Stimulated activated naive CD8-positive, alpha-beta T cell treated with anti-CD3 and anti-CD28 coated beads, Interleukin-15, amount 100 ng/mL, for 72 hours (primary cell): Measurements from ENCODE around the gene MORC1.
"Not testable (repeated sequence)": the region's sequence is repeated elsewhere in the genome, so short reads cannot be mapped to it uniquely, and the experiment has no call there.

Experiments used
- ATAC-seq: fragments of 150-1000 bp; cut with Tn5 transposase; 2 replicates; pipeline ENCODE4 v1.10.0; 2021; ENCODE audit warnings: mild to moderate bottlenecking, moderate library complexity
- DNase-seq, 2 donors: peaks; one replicate each; pipeline ENCODE4 v3.0.0; 2021 to 2022
- H3K27ac Mint-ChIP-seq, 2 donors: one replicate each; pipeline ENCODE4 v1.8.0; 2022; ENCODE audit warnings: mild to moderate bottlenecking in 2 of 2, mixed read lengths in 2 of 2, moderate library complexity in 2 of 2
- H3K27me3 Mint-ChIP-seq: one replicate; pipeline ENCODE4 v1.8.0; 2022; ENCODE audit warnings: mixed read lengths
- H3K4me1 Mint-ChIP-seq: one replicate; pipeline ENCODE4 v1.8.0; 2022; ENCODE audit warnings: mild to moderate bottlenecking, mixed read lengths
- H3K4me3 Mint-ChIP-seq, 2 donors: one replicate each; pipeline ENCODE4 v1.8.0; 2022; ENCODE audit warnings: mild to moderate bottlenecking in 2 of 2, mixed read lengths in 2 of 2, moderate library complexity in 1 of 2
- H3K9me3 Mint-ChIP-seq, 2 donors: one replicate each; pipeline ENCODE4 v1.8.0; 2022; ENCODE audit warnings: mixed read lengths in 2 of 2

Gene MORC1

GRCh38 chr3:109122690-109123089 is 4.8 kb upstream of the MORC1 start:
- ATAC-seq: no peak
- Mint-ChIP-seq H3K4me3 (no peak overlapping the region), H3K27ac (no peak overlapping the region), H3K4me1 (no peaks in the 10 kb centered on the region), H3K27me3 (no peaks in the 10 kb centered on the region), H3K9me3 (peaks cover 0 to 7% of the 10 kb centered on the region in 2 donors)
- DNase-seq: no peak

GRCh38 chr3:109118584-109118983 is 650 bp upstream of the MORC1 start:
- Mint-ChIP-seq H3K4me1 (no peaks in the 10 kb centered on the region), H3K27ac (no peak overlapping the region), H3K27me3 (peaks cover 13% of the 10 kb centered on the region), H3K4me3 (no peak overlapping the region), H3K9me3 (peaks cover 0 to 7% of the 10 kb centered on the region in 2 donors)
- ATAC-seq (no peak), DNase-seq (no peak)

- no peak overlapping the region for H3K27ac Mint-ChIP-seq
- ATAC-seq (no peak), DNase-seq (no peak)
- no peaks in the 10 kb centered on the region for H3K9me3 Mint-ChIP-seq
- H3K4me1 Mint-ChIP-seq: no peaks in the 10 kb centered on the region
- no peak overlapping the region for H3K4me3 Mint-ChIP-seq
- H3K27me3 Mint-ChIP-seq: peaks cover 13% of the 10 kb centered on the region
Observed at GRCh38 chr3:109116031-109116430, 1.9 kb downstream of the MORC1 start.

- Mint-ChIP-seq H3K4me1 (no peaks in the 10 kb centered on the region), H3K4me3 (no peak overlapping the region), H3K27me3 (peaks cover 13% of the 10 kb centered on the region), H3K27ac (no peak overlapping the region), H3K9me3 (no peaks in the 10 kb centered on the region)
- ATAC-seq (no peak), DNase-seq (no peak)
Observed at GRCh38 chr3:109115451-109115850, 2.5 kb downstream of the MORC1 start.

GRCh38 chr3:109114746-109115145 is 3.2 kb downstream of the MORC1 start:
- H3K27me3 Mint-ChIP-seq: peaks cover 13% of the 10 kb centered on the region
- no peak overlapping the region for H3K4me3 Mint-ChIP-seq
- no peak for ATAC-seq
- H3K27ac Mint-ChIP-seq: no peak overlapping the region
- no peak for DNase-seq
- H3K4me1 Mint-ChIP-seq: no peaks in the 10 kb centered on the region
- H3K9me3 Mint-ChIP-seq: no peaks in the 10 kb centered on the region

GRCh38 chr3:109112946-109113760 is 4.8 kb downstream of the MORC1 start:
- Mint-ChIP-seq H3K4me3 (no peak overlapping the region), H3K27me3 (peaks cover 13% of the 10 kb centered on the region), H3K9me3 (no peaks in the 10 kb centered on the region), H3K4me1 (no peaks in the 10 kb centered on the region), H3K27ac (no peak overlapping the region)
- ATAC-seq: no peak
- DNase-seq: no peak

- Mint-ChIP-seq H3K9me3 (no peaks in the 10 kb centered on the region), H3K4me1 (no peaks in the 10 kb centered on the region), H3K4me3 (no peak overlapping the region), H3K27me3 (peaks cover 10% of the 10 kb centered on the region), H3K27ac (no peak overlapping the region)
- no peak for DNase-seq
- ATAC-seq: no peak
Observed at GRCh38 chr3:109109574-109109973, 8.4 kb downstream of the MORC1 start.

GRCh38 chr3:109098079-109098644 is 19.8 kb downstream of the MORC1 start:
- H3K27ac Mint-ChIP-seq: no peak overlapping the region
- H3K27me3 Mint-ChIP-seq: peaks cover 8% of the 10 kb centered on the region
- DNase-seq (no peak), ATAC-seq (peak; percentile 49)
- no peaks in the 10 kb centered on the region for H3K4me1 Mint-ChIP-seq
- no peak overlapping the region for H3K4me3 Mint-ChIP-seq
- H3K9me3 Mint-ChIP-seq: no peaks in the 10 kb centered on the region

GRCh38 chr3:109095166-109095565 is 22.8 kb downstream of the MORC1 start:
- DNase-seq (no peak), ATAC-seq (no peak)
- H3K27ac Mint-ChIP-seq: no peak overlapping the region
- H3K9me3 Mint-ChIP-seq: no peaks in the 10 kb centered on the region
- H3K4me3 Mint-ChIP-seq: no peak overlapping the region
- H3K4me1 Mint-ChIP-seq: no peaks in the 10 kb centered on the region
- H3K27me3 Mint-ChIP-seq: peaks cover 8% of the 10 kb centered on the region

GRCh38 chr3:109093561-109093960 is 24.4 kb downstream of the MORC1 start:
- H3K27ac Mint-ChIP-seq: no peak overlapping the region
- ATAC-seq: no peak
- H3K4me1 Mint-ChIP-seq: no peaks in the 10 kb centered on the region
- DNase-seq: no peak
- H3K27me3 Mint-ChIP-seq: peaks cover 8% of the 10 kb centered on the region
- H3K9me3 Mint-ChIP-seq: no peaks in the 10 kb centered on the region
- no peak overlapping the region for H3K4me3 Mint-ChIP-seq

- H3K4me1 Mint-ChIP-seq: no peaks in the 10 kb centered on the region
- H3K4me3 Mint-ChIP-seq: no peak overlapping the region
- no peaks in the 10 kb centered on the region for H3K9me3 Mint-ChIP-seq
- peaks cover 14% of the 10 kb centered on the region for H3K27me3 Mint-ChIP-seq
- no peak overlapping the region for H3K27ac Mint-ChIP-seq
- DNase-seq (no peak), ATAC-seq (no peak)
Observed at GRCh38 chr3:109091846-109092245, 26.1 kb downstream of the MORC1 start.

GRCh38 chr3:109089265-109089664 is 28.7 kb downstream of the MORC1 start:
- Mint-ChIP-seq H3K27ac (no peak overlapping the region), H3K27me3 (peaks cover 14% of the 10 kb centered on the region), H3K4me3 (no peak overlapping the region), H3K9me3 (no peaks in the 10 kb centered on the region), H3K4me1 (no peaks in the 10 kb centered on the region)
- ATAC-seq (peak; percentile 48), DNase-seq (no peak)

- Mint-ChIP-seq H3K4me3 (no peak overlapping the region), H3K27me3 (no peaks in the 10 kb centered on the region), H3K4me1 (no peaks in the 10 kb centered on the region), H3K9me3 (no peaks in the 10 kb centered on the region), H3K27ac (no peak overlapping the region)
- peak; percentile 88 for ATAC-seq
- DNase-seq: peak; percentile 19 to 37
Observed at GRCh38 chr3:109081746-109082510, 36.0 kb downstream of the MORC1 start.

- not testable (repeated sequence) for ATAC-seq, H3K27me3 Mint-ChIP-seq, H3K4me3 Mint-ChIP-seq, H3K4me1 Mint-ChIP-seq, DNase-seq, H3K9me3 Mint-ChIP-seq, H3K27ac Mint-ChIP-seq
Observed at GRCh38 chr3:109080090-109080489, 37.8 kb downstream of the MORC1 start.

- no peak for DNase-seq
- Mint-ChIP-seq H3K4me1 (peaks cover 8% of the 10 kb centered on the region), H3K27ac (no peak overlapping the region), H3K9me3 (no peaks in the 10 kb centered on the region), H3K4me3 (no peak overlapping the region), H3K27me3 (peaks cover 39% of the 10 kb centered on the region)
- ATAC-seq: no peak
Observed at GRCh38 chr3:109073116-109073515, 44.8 kb downstream of the MORC1 start.

- Mint-ChIP-seq H3K9me3 (no peaks in the 10 kb centered on the region), H3K27ac (no peak overlapping the region)
Observed at GRCh38 chr3:109072194-109072593, 45.7 kb downstream of the MORC1 start.

More at GRCh38 chr3:109072194-109072593, 45.7 kb downstream of the MORC1 start:
- DNase-seq (no peak), ATAC-seq (peak; percentile 54)
- H3K27me3 Mint-ChIP-seq: peaks cover 39% of the 10 kb centered on the region
- peaks cover 8% of the 10 kb centered on the region for H3K4me1 Mint-ChIP-seq
- no peak overlapping the region for H3K4me3 Mint-ChIP-seq
